OCI-LY7 (cell line): ENCODE results near the gene RUNX1.

Source experiments
- CTCF ChIP-seq: fragments of 200-600 bp; sonication (generic); conservative IDR thresholded peaks from 2 replicates; pipeline ENCODE4 v1.5.1; 2014; ENCODE audit warnings: mild to moderate bottlenecking, antibody characterized with exemption, low read length, moderate library complexity, mixed read lengths
- EZH2phosphoT487 ChIP-seq: fragments of 200-600 bp; sonication (generic); IDR thresholded peaks from 2 replicates; pipeline ENCODE4 v1.6.1; 2018; ENCODE audit warnings: low read depth, borderline replicate concordance, mild to moderate bottlenecking, mixed run types, antibody characterized with exemption, low read length, moderate library complexity, mixed read lengths

GRCh38 chr21:35005077-35005476 lies 44.0 kb downstream of the RUNX1 start:
- no peak for TF ChIP-seq CTCF
- no peak for TF ChIP-seq EZH2phosphoT487
